ENCODE measurements around the gene MYO16.

Gene MYO16

GRCh38 chr13:109254274-109254673 lies 624.9 kb downstream of the MYO16 start:
- no peaks in the 10 kb centered on the region for H3K4me1 Mint-ChIP-seq (ENCODE audit: low read depth)
- no peaks in the 10 kb centered on the region for H3K36me3 Mint-ChIP-seq (ENCODE audit: low read depth)
- no peak overlapping the region for H3K4me3 Mint-ChIP-seq
- H3K9me3 Mint-ChIP-seq, result peaks cover 2% of the 10 kb centered on the region
- no peak for DNase-seq
- peaks cover 13% of the 10 kb centered on the region for H3K27me3 Mint-ChIP-seq
- H3K27ac Mint-ChIP-seq, result no peak overlapping the region

DNA sequence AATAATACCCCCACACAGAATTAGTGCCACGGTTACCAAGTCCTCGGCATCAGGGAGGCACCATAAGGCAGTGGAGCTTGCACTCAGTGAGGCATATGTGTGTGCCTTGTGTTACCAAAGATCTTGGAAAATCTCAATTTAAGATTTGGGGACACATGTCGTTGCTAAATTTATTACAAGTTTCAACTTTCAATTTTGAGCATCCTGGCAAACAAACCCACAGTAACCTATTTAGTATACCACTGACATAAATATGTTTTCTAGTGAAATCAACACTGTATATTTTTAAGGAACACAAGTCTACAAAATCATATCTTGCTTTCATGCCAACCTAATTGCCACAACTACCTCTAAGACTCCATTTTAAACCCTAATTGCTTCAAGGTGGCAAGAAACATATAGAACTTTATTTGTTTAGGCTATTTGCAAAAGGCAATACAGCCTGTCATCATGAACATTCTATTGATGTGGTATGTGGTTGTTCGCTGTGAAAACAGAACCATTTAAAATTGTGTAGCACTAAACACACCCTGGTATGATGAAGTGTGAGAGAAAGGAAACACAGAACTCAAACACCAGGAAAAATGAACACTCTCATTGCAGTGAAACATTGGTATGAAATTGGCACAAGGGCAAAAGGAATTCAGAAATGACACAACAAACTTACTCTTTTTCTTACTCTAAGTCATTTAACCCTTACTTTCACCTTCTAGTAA lies 625.9 kb downstream of the MYO16 start:
- no peaks in the 10 kb centered on the region for H3K36me3 Mint-ChIP-seq (ENCODE audit: low read depth)
- H3K27ac Mint-ChIP-seq, result no peak overlapping the region
- peaks cover 13% of the 10 kb centered on the region for H3K27me3 Mint-ChIP-seq
- no peak overlapping the region for H3K4me3 Mint-ChIP-seq
- DNase-seq, result no peak
- H3K4me1 Mint-ChIP-seq (ENCODE audit: low read depth), result no peaks in the 10 kb centered on the region
- H3K9me3 Mint-ChIP-seq, result peaks cover 2% of the 10 kb centered on the region

GRCh38 chr13:109256866-109257760 lies 627.7 kb downstream of the MYO16 start:
- Mint-ChIP-seq H3K4me1 (ENCODE audit: low read depth) (no peaks in the 10 kb centered on the region), H3K27me3 (peaks cover 13% of the 10 kb centered on the region), H3K27ac (no peak overlapping the region), H3K36me3 (ENCODE audit: low read depth) (no peaks in the 10 kb centered on the region), H3K4me3 (no peak overlapping the region), H3K9me3 (peaks cover 2% of the 10 kb centered on the region)
- no peak for DNase-seq
